Right lobe of liver (tissue), 4 donors: ENCODE data around the gene N4BP2L2.

Source experiments
- CTCF ChIP-seq, 4 donors: fragments of 200-600 bp in 3 of 4; fragments of 450-650 bp in 1 of 4; IDR thresholded peaks; one replicate each; pipeline versions ENCODE4 v1.5.1 to v1.8.0; 2016 to 2022; ENCODE audit warnings: antibody characterized with exemption in 4 of 4, mild to moderate bottlenecking in 2 of 4
- POLR2A ChIP-seq: fragments of 450-650 bp; IDR thresholded peaks from one replicate; pipeline ENCODE4 v1.6.1; 2017; ENCODE audit warnings: antibody characterized with exemption, mild to moderate bottlenecking
- donor health status: DM: no; HTN: no; CAD: no.
- donor health status: DM: no; HTN: no; CAD: no.
- donor health status: DM: no; HTN: yes; CAD: no.

- TF ChIP-seq CTCF (IDR thresholded peaks at IDR 0.05) (no peak), POLR2A (no peak)
Measured at GRCh38 chr13:32476892-32477291, 61.7 kb downstream of the N4BP2L2 start.
